Kidney (tissue), 14 donors: ENCODE results near the gene GABRR1. TPM values are rescaled to one million over a fixed set of nuclear protein-coding genes. Genes with fewer than 3 reads are reported as not detected.

Experiments used
- DNase-seq, 5 donors: peaks; one replicate each; pipeline ENCODE4 v3.0.0-alpha.2; 2013 to 2020
- FAIRE-seq: peaks from 2 replicates; lab custom pipeline; 2012; peaks lifted over from hg19 to GRCh38; lab: Jason Lieb, UNC
- H3K27ac ChIP-seq, 2 donors: one replicate each; pipeline ENCODE4 v1.7.0; 2013; ENCODE audit warnings: low read depth in 2 of 2, low read length in 2 of 2, inconsistent platforms in 1 of 2
- H3K27me3 ChIP-seq: one replicate; pipeline ENCODE4 v1.7.1; 2013; ENCODE audit warnings: low read length, inconsistent platforms; ENCODE audit not compliant: control insufficient read depth, insufficient read depth
- H3K36me3 ChIP-seq, 3 donors: one replicate each; pipeline versions ENCODE4 v1.7.0 to v1.7.1; 2013; ENCODE audit warnings: low read length in 3 of 3, control low read depth in 1 of 3, inconsistent platforms in 1 of 3; ENCODE audit not compliant: insufficient read depth in 3 of 3, control insufficient read depth in 2 of 3
- H3K4me1 ChIP-seq, 3 donors: one replicate each; pipeline versions ENCODE4 v1.7.0 to v1.7.1; 2013; ENCODE audit warnings: low read length in 3 of 3, inconsistent platforms in 1 of 3, low read depth in 1 of 3; ENCODE audit not compliant: control insufficient read depth in 2 of 3, insufficient read depth in 2 of 3
- H3K4me3 ChIP-seq, 3 donors: one replicate each; pipeline versions ENCODE4 v1.7.0 to v1.8.1; 2013; ENCODE audit warnings: low read length in 3 of 3, control low read depth in 1 of 3, inconsistent platforms in 1 of 3
- H3K9ac ChIP-seq, 3 donors: one replicate each; pipeline versions ENCODE4 v1.7.0 to v1.7.1; 2013; ENCODE audit warnings: low read length in 3 of 3, control low read depth in 1 of 3, inconsistent platforms in 1 of 3
- H3K9me3 ChIP-seq, 3 donors: one replicate each; pipeline versions ENCODE4 v1.7.0 to v1.7.1; 2013; ENCODE audit warnings: low read length in 3 of 3, control low read depth in 1 of 3, inconsistent platforms in 1 of 3; ENCODE audit not compliant: control insufficient read depth in 2 of 3, insufficient read depth in 1 of 3
- intact Hi-C: fragments of 100-400 bp; cut with DNase I; formaldehyde crosslinking; loops from one replicate; pipeline ENCODE4 v1.11.1; 2022
- polyA plus RNA-seq: library from polyadenylated mRNA; stranded (reverse); fragments of 350-450 nt; fragmentation: Illumina TruSeq; extraction: RNeasy Lipid Tissue Mini Kit (QIAGEN cat#74804); gene quantifications from one replicate; pipeline ENCODE4 v1.2.3, GENCODE V29; 2014; ENCODE audit warnings: low read depth, low replicate concordance; ENCODE audit not compliant: insufficient read depth
- total RNA-seq: library from RNA; stranded (reverse); fragmentation: NEBNext Ultra II Directional; extraction: Animal tissue kit (Norgen Biotek cat#: 25700); gene quantifications from one replicate; pipeline ENCODE4 v1.2.1, GENCODE V29; 2021
- TF ChIP-seq, protein P1 (sequence below): IDR thresholded peaks from 3 replicates; pipeline ENCODE4 v1.5.1; 2012; ENCODE audit warnings: mild to moderate bottlenecking, moderate library complexity, borderline replicate concordance; ENCODE audit not compliant: insufficient read depth; ENCODE audit errors: extremely low read depth
- donor health status: control.
- donor health status: control.
- donor health status: control.
- donor health status: control.
- donor health status: control.
- donor health status: DM: yes; HTN: yes; CAD: no.
- donor health status: Normal renal cell carcinoma (clear cell type).

GABRR1 gene
- total and polyA plus RNA-seq, 2 donors from 2014 or later: not detected

DNA sequence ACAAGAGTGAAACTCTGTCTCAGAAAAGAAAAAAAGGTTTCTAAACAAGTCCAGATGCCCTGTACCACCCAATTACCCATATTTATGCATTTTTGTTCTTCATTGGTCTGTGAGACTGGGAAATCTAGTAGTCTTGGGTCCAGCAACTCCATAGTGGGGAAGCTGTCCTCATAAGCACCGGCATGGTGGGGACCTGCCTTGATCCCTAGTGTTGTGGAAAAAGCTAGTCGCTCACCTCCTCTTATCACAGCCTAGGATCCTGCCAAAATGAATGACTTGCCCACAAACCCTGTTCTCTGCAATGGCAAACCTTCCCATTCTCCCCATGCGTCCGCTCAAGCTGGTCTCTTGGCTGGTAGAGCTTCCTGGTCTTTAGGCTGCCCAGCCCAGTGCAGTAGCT is 38.3 kb upstream of the GABRR1 start:
- Histone ChIP-seq H3K27me3 (no peaks in the 10 kb centered on the region), H3K9ac (no peak overlapping the region), H3K4me1 (no peaks in the 10 kb centered on the region), H3K27ac (no peak overlapping the region), H3K4me3 (no peak overlapping the region), H3K36me3 (no peaks in the 10 kb centered on the region), H3K9me3 (no peaks in the 10 kb centered on the region)
- DNase-seq (no peak), FAIRE-seq (no peak)
- TF ChIP-seq, protein P1, sequence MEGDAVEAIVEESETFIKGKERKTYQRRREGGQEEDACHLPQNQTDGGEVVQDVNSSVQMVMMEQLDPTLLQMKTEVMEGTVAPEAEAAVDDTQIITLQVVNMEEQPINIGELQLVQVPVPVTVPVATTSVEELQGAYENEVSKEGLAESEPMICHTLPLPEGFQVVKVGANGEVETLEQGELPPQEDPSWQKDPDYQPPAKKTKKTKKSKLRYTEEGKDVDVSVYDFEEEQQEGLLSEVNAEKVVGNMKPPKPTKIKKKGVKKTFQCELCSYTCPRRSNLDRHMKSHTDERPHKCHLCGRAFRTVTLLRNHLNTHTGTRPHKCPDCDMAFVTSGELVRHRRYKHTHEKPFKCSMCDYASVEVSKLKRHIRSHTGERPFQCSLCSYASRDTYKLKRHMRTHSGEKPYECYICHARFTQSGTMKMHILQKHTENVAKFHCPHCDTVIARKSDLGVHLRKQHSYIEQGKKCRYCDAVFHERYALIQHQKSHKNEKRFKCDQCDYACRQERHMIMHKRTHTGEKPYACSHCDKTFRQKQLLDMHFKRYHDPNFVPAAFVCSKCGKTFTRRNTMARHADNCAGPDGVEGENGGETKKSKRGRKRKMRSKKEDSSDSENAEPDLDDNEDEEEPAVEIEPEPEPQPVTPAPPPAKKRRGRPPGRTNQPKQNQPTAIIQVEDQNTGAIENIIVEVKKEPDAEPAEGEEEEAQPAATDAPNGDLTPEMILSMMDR: no peak
- intact Hi-C loops: no loop called here

DNA sequence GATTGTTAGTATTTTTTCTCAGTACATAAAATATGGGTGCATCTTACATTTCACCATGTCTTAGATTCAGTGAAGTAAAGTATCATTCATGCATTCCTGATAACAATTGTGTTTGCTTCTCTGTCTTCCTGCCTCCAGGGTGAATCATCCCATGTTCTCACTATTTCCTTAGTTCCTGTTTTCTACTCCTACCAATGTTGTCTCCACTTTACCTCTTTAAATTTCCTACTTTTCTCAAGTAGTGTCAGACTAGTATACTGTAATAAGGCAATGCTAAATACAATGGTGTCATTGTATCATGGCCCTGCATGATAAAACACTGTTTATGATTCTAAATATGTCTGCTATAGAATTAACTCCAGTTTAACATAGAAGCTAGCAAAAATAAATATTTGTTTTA is 37.4 kb upstream of the GABRR1 start:
- FAIRE-seq (no peak), DNase-seq (no peak)
- TF ChIP-seq, protein P1: no peak
- H3K4me1 ChIP-seq: no peaks in the 10 kb centered on the region
- intact Hi-C loops: no loop called here
- no peaks in the 10 kb centered on the region for H3K27me3 ChIP-seq
- H3K9ac ChIP-seq: no peak overlapping the region
- no peaks in the 10 kb centered on the region for H3K9me3 ChIP-seq
- H3K27ac ChIP-seq: no peak overlapping the region
- H3K36me3 ChIP-seq: no peaks in the 10 kb centered on the region
- H3K4me3 ChIP-seq: no peak overlapping the region

DNA sequence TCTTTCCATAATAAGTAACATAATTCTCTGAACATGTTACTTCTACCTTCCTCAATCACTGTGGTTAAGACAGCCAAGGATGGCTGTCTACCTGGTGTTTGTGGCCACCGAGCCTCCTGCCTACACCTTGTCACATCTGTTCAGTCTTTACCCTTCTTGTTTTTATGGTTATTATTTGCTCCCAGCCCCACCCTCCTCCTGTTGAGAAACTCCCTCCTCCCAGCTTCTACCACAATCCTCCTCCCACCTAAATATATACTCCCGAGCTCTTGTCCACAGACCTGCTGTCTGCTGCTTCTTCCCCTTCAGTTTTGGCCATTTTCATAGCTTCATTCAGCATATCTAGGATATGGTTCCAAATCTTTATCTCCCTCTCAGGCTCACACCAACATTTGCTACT is 35.7 kb upstream of the GABRR1 start:
- no peak overlapping the region for H3K27ac ChIP-seq
- no peaks in the 10 kb centered on the region for H3K4me1 ChIP-seq
- TF ChIP-seq, protein P1: no peak
- FAIRE-seq (no peak), DNase-seq (no peak)
- intact Hi-C loops: no loop called here
- H3K27me3 ChIP-seq: no peaks in the 10 kb centered on the region
- no peak overlapping the region for H3K4me3 ChIP-seq
- no peaks in the 10 kb centered on the region for H3K9me3 ChIP-seq
- no peak overlapping the region for H3K9ac ChIP-seq
- no peaks in the 10 kb centered on the region for H3K36me3 ChIP-seq

DNA sequence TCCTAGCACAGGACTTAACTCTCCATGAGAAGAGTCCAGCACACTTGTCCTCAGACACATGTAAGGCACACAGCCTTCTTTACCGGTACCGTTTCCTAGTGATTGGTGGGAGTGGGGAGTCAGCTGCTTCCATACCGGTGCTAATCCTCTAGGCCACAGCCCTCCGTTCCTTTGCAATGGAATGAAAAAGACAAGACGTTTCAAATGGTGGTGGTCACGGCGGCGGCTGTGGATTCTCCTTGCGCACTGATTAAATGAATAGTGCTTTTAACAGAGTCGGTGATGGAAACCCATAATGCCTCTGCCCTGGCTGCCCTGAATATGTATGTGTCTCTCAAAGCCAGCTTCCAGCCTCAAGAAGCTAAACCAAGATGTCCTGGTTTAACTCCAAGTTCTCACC is 34.8 kb upstream of the GABRR1 start:
- TF ChIP-seq, protein P1: no peak
- Histone ChIP-seq H3K9me3 (no peaks in the 10 kb centered on the region), H3K36me3 (no peaks in the 10 kb centered on the region), H3K4me1 (no peaks in the 10 kb centered on the region), H3K27ac (no peak overlapping the region), H3K9ac (no peak overlapping the region), H3K4me3 (no peak overlapping the region), H3K27me3 (no peaks in the 10 kb centered on the region)
- intact Hi-C loops: no loop called here
- DNase-seq (no peak), FAIRE-seq (no peak)
